ENCODE results near the gene CFL2. TPM values are rescaled to one million over a fixed set of nuclear protein-coding genes. Genes with fewer than 3 reads are reported as not detected.

CFL2 gene
- total and polyA plus RNA-seq, 2 of the 13 experiments (the other 11 are each of a cell fraction or from before 2014, with no cell fraction given), result 114 to 158 TPM

GRCh38 chr14:34722723-34723545 is 8.5 kb upstream of the CFL2 start (continued):
- no peak for TF ChIP-seq ZNF281 (CRISPR knock-in tag; IDR thresholded peaks at IDR 0.05; ENCODE audit: borderline replicate concordance)
- TF ChIP-seq ZNF546 (CRISPR knock-in tag; conservative IDR thresholded peaks at IDR 0.05), result no peak
- no peak; the same call in none of the 2 replicates for TF ChIP-seq NCOA2 (CRISPR knock-in tag; IDR thresholded peaks at IDR 0.05)
- TF ChIP-seq KMT2B (CRISPR knock-in tag; IDR thresholded peaks at IDR 0.05), result no peak; the same call in 1 of the 2 replicates
- TF ChIP-seq IRF1 (CRISPR knock-in tag; IDR thresholded peaks at IDR 0.05; ENCODE audit: low read depth), result no peak
- no peak for TF ChIP-seq SMARCC2 (IDR thresholded peaks at IDR 0.05)
- TF ChIP-seq SRSF9 (IDR thresholded peaks at IDR 0.05; ENCODE audit: borderline replicate concordance, insufficient read depth, low read depth, low read length, poor library complexity, severe bottlenecking), result no peak
- no peak for TF ChIP-seq NR3C1 (CRISPR knock-in tag; IDR thresholded peaks at IDR 0.05)
- TF ChIP-seq PAX8 (CRISPR knock-in tag; IDR thresholded peaks at IDR 0.05; ENCODE audit: borderline replicate concordance), result peak; percentile 97; the same call in 1 of the 2 replicates
- no peak for TF ChIP-seq HNRNPUL1 (IDR thresholded peaks at IDR 0.05; ENCODE audit: low read depth, low read length)
- no peak for TF ChIP-seq PBX2 (CRISPR knock-in tag; IDR thresholded peaks at IDR 0.05)
- TF ChIP-seq TCF7L2 (IDR thresholded peaks at IDR 0.05; ENCODE audit: low read depth, low read length), result no peak
- no peak for TF ChIP-seq EEA1 (CRISPR knock-in tag; IDR thresholded peaks at IDR 0.05; ENCODE audit: borderline replicate concordance)
- TF ChIP-seq ZNF746 (CRISPR knock-in tag; IDR thresholded peaks at IDR 0.05), result no peak
- TF ChIP-seq RBM39 (IDR thresholded peaks at IDR 0.05; ENCODE audit: low read depth, low read length, poor library complexity, severe bottlenecking), result no peak
- TF ChIP-seq ZNF703 (CRISPR knock-in tag; IDR thresholded peaks at IDR 0.05; ENCODE audit: borderline replicate concordance), result no peak
- TF ChIP-seq ZKSCAN5 (CRISPR knock-in tag; IDR thresholded peaks at IDR 0.05), result no peak
- 0 out of 2 replicates have a peak, but pooled peaks have one; percentile 55 for TF ChIP-seq DMTF1 (CRISPR knock-in tag; IDR thresholded peaks at IDR 0.05)

All from HepG2 (cell line).